GM19043 (cell line): ENCODE results near the gene CRHR1.
"Not testable (repeated sequence)": the region's sequence is repeated elsewhere in the genome, so short reads cannot be mapped to it uniquely, and the experiment has no call there.

Source experiments
- ATAC-seq: cut with Tn5 transposase; IDR thresholded peaks from one replicate; pipeline ENCODE4 v1.9.1; 2021; ENCODE audit warnings: low read depth; ENCODE audit not compliant: unreplicated experiment

CRHR1 gene

DNA sequence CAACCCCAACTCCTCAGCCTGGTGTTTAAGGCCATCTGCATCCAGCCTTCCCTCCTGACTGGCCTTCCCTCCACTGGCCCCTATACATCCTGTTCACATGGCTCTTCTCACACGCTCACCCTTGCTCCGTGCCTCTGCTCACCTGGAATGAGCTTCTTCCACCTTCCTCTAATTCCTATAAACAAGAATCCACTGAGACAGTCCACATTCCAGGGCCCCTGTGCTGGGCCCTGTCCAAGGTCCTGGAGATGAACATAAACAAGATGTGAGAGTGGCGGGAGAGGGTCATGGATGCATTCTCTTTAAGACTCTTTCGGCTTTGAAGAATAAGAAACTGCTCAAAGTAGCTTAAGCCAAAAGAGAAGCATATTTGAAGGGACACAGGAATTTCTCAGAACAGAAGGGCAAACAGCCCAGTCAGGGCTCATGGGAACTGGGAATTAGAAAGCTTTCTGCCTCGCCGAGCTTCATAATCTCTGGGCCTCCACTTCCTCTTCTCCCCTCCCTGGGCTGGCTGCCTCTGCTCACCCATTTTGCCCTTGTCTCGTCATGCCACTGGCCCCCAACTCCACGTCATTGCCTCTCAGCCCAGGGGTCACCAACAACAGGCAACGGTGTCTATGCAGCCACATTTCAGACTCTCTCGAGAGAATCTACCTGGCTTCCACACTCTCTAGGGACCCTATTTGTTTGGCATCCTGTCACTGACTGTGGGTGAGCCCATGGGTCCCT is 74.0 kb downstream of the CRHR1 start:
- ATAC-seq = no peak

DNA sequence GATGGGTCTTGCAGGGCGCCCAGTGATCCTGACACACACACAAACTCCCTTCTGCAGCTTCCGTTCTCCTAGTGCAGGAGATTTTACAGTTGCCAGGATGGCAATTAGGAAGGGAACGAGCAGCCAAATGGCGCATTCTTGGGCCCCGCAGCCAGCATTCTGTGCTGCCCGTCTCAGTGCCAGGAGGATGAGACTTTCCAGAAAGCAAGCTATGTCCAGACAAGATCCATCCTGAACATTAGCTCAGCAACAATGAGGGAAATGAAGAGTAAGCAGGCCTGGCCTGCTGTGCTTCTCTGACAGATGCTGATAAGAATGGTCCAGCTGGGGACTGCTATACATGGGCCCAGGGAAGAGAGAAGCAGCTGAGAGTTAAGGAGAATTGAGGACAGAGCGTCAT is 77.0 kb downstream of the CRHR1 start:
- ATAC-seq = no peak

DNA sequence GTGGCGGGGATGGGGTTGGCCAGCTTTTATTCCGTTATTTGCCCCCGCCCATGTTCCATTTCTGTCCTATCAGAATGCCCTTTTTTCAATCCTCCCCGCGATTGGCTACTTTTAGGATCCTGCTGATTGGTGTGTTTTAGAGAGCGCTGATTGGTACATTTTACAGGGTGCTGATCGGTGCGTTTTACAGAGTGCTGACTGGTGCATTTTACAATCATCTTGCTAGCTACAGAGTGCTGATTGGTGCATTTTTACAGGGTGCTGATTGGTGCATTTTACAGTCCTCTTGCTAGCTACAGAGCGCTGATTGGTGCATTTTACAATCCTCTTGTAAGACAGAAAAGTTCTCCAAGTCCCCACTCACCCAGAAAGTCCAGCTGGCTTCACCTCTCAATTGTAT is 78.0 kb downstream of the CRHR1 start:
- not testable (repeated sequence) for ATAC-seq

DNA sequence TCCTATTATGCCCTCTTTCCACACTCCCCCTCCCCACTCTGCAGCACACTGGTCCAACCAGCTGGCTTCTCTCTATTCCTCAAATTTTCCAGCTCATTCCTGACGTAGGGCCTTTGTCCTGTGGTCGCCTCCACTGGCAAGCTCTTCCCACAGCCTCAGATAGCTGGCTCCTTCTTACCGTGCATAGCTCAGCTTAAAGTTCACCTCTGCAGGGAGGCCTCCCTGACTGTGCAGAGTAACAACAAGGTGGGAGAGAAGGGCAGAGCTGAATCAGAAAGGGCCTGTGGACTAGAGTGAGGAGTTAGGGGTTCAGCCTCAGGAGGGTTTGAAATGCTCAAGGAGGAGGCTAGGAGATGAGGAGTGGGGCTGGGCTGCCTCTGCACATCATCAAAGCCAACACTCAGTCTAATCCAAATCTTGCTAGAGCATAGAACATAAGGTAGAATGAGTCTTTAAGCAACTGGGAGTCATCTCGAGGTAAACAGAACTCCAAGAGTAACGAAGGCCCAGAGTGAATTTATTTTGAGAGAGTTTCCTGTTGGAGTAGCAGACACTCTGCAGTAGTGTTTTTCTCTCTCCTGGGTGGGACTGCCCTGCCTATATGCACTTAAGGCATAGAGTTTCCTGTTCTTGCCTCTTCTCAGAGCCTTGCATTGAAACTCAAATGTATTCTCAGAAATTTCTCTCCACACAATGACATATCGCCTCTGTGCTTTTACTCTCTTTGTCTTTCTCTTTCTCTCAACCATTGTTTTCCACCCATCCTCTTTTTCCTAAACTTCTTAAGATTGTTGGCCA is 79.9 kb downstream of the CRHR1 start:
- no peak for ATAC-seq

DNA sequence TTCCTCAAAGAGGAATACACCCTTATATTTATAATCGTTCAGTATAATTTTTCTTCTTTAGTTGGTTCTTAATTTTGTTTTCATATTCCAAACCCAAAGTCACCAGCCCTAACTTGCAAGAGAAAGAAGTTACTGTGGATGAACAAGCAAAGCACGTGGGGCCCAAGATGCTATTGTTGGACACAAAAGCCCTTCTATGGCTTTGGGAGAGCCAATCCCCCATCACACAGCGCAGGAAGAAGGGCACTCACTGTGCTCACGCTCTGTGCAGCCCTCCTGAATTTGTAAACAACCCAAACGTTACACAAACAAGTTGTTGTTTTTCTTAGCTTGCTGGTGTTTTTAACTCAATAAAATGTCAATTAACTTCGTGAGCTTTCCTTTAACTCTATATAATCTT is 83.1 kb downstream of the CRHR1 start:
- ATAC-seq = no peak

DNA sequence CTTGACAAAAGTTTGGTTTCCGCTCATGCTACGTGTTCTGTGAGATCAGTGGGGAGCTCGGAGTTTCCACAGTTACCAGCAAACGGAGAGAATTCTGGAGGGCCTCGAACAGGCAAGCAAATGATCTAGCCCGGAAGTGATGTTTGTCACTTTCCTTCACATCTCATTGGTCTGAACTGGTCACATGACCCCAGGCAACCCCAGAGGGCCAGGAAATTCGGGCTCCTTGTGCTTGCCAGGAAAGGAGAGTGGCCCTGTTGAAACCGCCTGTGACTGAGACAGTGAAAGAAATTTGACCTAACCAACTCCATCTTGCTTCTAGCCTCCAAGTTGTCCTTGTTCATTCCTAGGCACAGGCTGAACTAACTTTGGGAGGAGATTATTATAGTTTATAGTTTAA is 83.6 kb downstream of the CRHR1 start:
- ATAC-seq = no peak

DNA sequence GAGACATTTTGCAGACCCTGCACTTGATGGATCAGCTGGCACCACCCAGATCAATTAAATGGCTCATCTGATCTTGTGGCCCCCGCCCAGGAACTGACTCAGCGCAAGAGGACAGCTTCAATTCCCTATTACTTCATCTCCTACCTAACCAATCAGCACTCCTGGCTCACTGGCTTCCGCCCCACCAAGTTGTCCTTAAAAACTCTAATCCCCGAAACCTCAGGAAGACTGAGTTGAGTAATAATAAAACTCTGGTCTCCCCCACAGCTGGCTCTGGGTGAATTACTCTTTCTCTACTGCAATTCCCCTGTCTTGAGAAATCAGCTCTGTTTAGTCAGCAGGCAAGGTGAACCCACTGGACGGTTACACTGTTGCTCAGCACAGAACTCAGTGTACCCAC is 84.2 kb downstream of the CRHR1 start:
- ATAC-seq = no peak

DNA sequence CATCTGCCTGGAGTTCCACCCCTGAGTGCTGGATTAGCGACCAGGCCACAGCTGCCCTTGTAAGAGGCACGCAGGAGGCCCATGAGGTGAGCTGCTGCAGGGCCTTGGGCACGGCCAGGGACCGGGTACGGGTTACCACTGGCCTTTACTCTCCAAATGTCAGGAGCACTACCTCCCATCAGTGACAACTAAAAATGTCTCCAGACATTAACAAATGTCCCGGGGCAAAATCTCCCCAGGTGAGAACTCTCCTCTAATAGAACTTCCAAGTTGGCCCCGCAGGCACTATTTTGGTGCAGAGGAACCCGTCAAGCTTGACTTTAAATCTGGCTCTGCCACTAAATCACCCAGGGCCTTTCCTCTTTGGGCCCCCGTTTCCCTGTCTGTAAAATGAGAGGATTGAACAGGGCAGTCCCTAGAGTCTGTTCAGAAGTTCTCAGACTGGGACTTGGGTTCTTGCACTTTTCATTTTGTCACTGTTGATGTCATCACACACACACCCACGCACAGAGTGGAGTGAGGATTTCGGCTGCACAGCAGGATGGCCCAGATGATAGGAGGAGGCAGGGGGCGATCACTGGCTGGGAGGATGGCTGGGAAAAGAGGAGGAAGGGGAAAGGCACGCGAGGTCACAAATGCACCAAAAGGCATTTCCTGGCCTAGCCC is 85.7 kb downstream of the CRHR1 start:
- ATAC-seq = no peak

DNA sequence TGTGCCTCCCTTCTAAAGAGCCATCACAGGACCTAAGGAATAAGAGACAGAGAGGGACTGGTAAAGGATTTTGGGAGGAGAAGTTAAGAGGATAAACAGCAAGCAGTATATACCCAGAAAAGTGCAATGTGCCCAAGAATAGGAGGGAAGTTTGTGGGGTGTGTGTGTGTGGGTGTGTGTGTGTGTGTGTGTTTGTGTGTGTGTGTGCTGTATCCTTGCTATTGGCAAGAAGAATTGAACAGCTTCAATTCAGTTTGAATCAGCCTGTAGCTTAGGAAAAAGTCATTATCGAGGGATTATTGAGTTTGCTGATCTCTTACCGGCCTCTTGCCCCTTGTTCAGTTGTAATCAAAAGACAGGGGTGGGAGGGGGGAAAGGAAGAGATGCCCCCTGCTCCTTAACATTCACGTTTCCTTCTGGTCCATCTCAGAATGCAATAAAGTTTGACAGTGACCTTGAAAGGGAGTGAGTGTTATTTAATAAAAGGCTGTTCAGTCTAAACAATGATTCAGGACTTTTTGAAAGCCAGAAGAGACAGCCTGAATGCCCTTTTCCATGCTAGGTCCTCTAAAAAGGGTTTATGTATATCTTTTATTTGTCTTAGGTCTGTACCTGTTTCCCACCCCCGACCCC is 86.3 kb downstream of the CRHR1 start:
- no peak for ATAC-seq

DNA sequence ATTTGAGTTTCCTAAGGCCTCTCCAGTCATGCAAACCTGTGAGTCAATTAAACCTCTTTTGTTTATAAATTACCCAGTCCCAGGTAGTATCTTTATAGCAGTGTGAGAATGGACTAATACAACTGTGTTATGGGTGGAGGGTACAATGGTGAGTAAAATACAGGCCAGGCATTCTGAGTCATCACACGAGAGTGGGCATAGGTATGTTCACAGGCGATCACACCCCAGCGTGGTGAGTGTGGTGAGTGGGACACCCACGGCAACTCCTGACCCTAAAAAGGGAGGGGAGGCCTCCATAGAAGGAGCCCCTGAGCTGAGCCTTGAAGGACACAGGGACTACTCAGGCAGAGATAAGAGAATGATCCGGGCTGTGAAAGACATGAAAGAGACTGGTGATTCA is 87.6 kb downstream of the CRHR1 start:
- no peak for ATAC-seq

DNA sequence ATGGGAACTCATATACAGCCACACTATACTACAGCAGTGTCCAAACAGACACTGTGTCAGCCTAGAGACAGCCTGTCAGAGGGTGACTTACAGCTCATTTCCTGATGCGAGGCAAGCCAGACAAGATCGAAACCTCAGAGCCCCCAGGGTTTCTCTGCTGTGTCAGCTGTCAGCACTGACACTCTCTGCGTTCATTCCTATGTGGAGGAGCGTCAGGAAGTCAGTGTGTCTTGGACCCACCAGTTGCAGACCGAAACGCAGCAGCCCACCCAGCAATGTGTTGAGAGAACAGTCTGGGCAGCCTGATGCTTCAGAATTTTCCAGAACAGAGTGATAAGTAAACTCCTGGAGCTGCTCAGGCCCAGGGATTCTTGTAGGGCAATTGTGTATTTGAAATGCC is 89.6 kb downstream of the CRHR1 start:
- no peak for ATAC-seq

DNA sequence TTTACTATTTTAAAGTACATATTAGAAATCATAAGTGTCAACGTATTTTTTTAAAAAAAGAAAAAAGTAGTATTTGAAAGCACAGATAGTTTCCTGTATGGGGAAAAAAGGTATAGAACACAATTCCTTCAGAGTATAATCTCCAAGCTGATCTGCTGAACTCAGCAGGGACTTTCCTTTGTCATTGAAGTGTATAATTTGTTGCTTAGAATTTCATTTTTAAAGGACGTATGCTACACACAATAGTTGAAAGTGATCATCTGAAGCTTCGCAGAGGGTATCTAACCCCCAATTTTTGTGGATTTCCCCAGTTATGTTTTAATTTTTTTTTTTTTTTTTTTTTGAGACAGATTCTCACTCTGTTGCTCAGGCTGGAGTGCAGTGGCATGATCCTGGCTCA is 90.0 kb downstream of the CRHR1 start:
- ATAC-seq = no peak

DNA sequence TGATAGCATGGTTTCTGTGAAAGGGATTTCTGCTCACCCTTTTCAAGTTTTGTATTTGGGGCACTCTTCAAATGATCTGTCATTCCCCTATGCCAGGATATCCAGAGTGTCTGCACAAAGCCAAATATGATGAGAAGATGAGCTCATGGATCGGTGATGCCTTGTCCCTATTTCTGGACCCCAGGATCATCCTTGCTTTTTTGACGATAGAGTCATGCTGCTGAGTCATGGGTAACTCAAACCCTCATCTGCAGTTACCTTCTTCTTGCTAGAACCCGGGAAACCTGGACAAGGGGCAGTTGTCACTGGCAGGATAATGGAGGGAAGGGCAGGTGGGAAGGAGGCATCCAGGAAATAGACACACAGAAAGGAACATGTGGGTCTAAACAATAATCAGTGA is 92.4 kb downstream of the CRHR1 start:
- ATAC-seq = no peak

DNA sequence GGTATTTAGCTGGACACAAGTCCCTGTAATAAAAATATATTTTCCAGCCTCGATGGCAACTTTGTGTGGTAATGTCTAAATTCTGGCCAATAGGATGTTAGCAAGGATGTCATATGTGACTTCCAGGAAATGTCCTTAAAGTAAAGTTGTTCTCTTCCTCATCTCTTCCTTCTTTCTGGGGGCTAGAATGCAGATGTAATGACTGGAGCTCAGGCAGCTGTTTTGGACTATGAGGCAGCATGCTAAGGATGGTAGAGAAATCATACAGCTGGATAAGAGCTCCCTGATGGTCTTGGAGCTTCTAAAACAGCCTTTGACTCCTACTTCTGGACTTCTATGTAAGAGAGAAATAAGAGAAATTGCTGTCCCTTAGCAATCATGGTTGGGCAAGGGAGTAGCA is 93.3 kb downstream of the CRHR1 start:
- no peak for ATAC-seq

DNA sequence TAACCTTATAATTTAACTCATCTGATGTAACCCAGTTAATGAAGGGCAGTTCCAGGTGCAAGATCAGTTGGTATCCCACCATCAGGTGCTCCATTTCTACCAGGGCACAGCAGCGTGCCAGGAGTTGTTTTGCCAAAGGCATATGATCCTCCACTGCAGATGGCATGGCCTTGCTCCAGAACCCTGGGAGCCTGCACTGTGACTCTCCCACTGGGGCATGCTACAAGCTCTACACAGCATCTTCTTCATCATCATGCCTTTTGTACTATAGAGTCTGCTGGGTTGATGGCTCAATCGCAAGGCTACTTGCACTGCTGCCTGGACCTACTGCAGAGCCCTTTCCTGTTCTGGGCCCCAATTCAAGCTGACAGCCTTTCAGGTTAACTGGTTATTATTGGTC is 98.9 kb downstream of the CRHR1 start:
- ATAC-seq = no peak
